ENCODE data around the gene SHOC1. TPM values are rescaled to one million over a fixed set of nuclear protein-coding genes. Genes with fewer than 3 reads are reported as not detected.
"Not testable (repeated sequence)": the region's sequence is repeated elsewhere in the genome, so short reads cannot be mapped to it uniquely, and the experiment has no call there.

Gene SHOC1
- polyA plus RNA-seq, 1 of the 3 experiments (the other 2 are of a cell fraction): not detected

GRCh38 chr9:111791821-111792220, 2.9 kb downstream of the SHOC1 start:
- H3K4me3 ChIP-seq (ENCODE audit: low read depth in 2 of 2, low read length in 1 of 2); H3K9ac ChIP-seq; H2AFZ ChIP-seq (ENCODE audit: low read depth); H4K20me1 ChIP-seq (ENCODE audit: insufficient read depth); H3K36me3 ChIP-seq (replicated peaks in 1 of 2; ENCODE audit: control insufficient read depth in 1 of 2, insufficient read depth in 2 of 2, low read length in 1 of 2); H3K4me1 ChIP-seq (ENCODE audit: control insufficient read depth in 1 of 2, insufficient read depth in 2 of 2, low read depth in 1 of 2, low read length in 1 of 2); H3F3A ChIP-seq (replicated peaks; ENCODE audit: insufficient read depth); H3K79me2 ChIP-seq (ENCODE audit: insufficient read depth); H3K27ac ChIP-seq (ENCODE audit: low read depth in 2 of 2, low read length in 1 of 2); DNase-seq; H3K4me2 ChIP-seq; H3K9me2 ChIP-seq; H3K27me3 ChIP-seq (ENCODE audit: insufficient read depth); H3K9me3 ChIP-seq; CTCF ChIA-PET; POLR2A ChIA-PET: not testable (repeated sequence)
- WGBS (ENCODE audit: low lambda C conversion rate): 88% methylated on average over 1 of the region's 1 CpG

- CTCF ChIA-PET: no interaction called here
- H3K9me3 ChIP-seq: 0 out of 2 replicates have a peak, but pooled peaks cover 4% of the 10 kb centered on the region
- POLR2A ChIA-PET: no interaction called here
- no peak overlapping the region for H3K4me3 ChIP-seq (ENCODE audit: low read depth in 2 of 2, low read length in 1 of 2)
- no peaks in the 10 kb centered on the region for H3K9me2 ChIP-seq
- no peaks in the 10 kb centered on the region for H3K79me2 ChIP-seq (ENCODE audit: insufficient read depth)
- no peak overlapping the region for H3K4me2 ChIP-seq
- 90% methylated on average over 1 of the region's 1 CpG for WGBS (ENCODE audit: low lambda C conversion rate)
- TF ChIP-seq MXI1 (IDR thresholded peaks at IDR 0.05; ENCODE audit: low read depth, low read length) (no peak), REST (IDR thresholded peaks at IDR 0.05; ENCODE audit: low read depth, low read length) (no peak), SMC3 (IDR thresholded peaks at IDR 0.05; ENCODE audit: low read depth, low read length) (no peak), SIN3A (IDR thresholded peaks at IDR 0.05; ENCODE audit: borderline replicate concordance, low read depth, low read length) (no peak), RFX5 (IDR thresholded peaks at IDR 0.05; ENCODE audit: low read length) (no peak), RCOR1 (IDR thresholded peaks at IDR 0.05; ENCODE audit: low read length) (no peak), POLR2AphosphoS5 (IDR thresholded peaks at IDR 0.05; ENCODE audit: low read depth, low read length) (no peak), FOXJ3 (CRISPR knock-in tag; IDR thresholded peaks at IDR 0.05) (no peak), NRF1 (IDR thresholded peaks at IDR 0.05; ENCODE audit: low read depth, low read length) (no peak), USF2 (IDR thresholded peaks at IDR 0.05; ENCODE audit: borderline replicate concordance, low read depth, low read length) (no peak), TAF1 (IDR thresholded peaks at IDR 0.05; ENCODE audit: borderline replicate concordance, low read depth, low read length) (no peak), TEAD4 (IDR thresholded peaks at IDR 0.05; ENCODE audit: borderline replicate concordance, insufficient read depth) (no peak), CHD2 (IDR thresholded peaks at IDR 0.05; ENCODE audit: low read length, partially characterized antibody) (no peak), USF1 (IDR thresholded peaks at IDR 0.05; ENCODE audit: borderline replicate concordance, low read depth) (no peak), YY1 (IDR thresholded peaks at IDR 0.05; ENCODE audit: low read depth) (no peak)
- TF ChIP-seq, protein P1, sequence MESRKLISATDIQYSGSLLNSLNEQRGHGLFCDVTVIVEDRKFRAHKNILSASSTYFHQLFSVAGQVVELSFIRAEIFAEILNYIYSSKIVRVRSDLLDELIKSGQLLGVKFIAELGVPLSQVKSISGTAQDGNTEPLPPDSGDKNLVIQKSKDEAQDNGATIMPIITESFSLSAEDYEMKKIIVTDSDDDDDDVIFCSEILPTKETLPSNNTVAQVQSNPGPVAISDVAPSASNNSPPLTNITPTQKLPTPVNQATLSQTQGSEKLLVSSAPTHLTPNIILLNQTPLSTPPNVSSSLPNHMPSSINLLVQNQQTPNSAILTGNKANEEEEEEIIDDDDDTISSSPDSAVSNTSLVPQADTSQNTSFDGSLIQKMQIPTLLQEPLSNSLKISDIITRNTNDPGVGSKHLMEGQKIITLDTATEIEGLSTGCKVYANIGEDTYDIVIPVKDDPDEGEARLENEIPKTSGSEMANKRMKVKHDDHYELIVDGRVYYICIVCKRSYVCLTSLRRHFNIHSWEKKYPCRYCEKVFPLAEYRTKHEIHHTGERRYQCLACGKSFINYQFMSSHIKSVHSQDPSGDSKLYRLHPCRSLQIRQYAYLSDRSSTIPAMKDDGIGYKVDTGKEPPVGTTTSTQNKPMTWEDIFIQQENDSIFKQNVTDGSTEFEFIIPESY (IDR thresholded peaks at IDR 0.05; ENCODE audit: borderline replicate concordance, low read depth): no peak
- TF ChIP-seq, protein P2, sequence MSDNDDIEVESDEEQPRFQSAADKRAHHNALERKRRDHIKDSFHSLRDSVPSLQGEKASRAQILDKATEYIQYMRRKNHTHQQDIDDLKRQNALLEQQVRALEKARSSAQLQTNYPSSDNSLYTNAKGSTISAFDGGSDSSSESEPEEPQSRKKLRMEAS (IDR thresholded peaks at IDR 0.05; ENCODE audit: low read depth): no peak
- H4K20me1 ChIP-seq (ENCODE audit: insufficient read depth): no peaks in the 10 kb centered on the region
- no peaks in the 10 kb centered on the region for H3F3A ChIP-seq (replicated peaks; ENCODE audit: insufficient read depth)
- H3K9ac ChIP-seq: no peak overlapping the region
- H3K4me1 ChIP-seq (ENCODE audit: control insufficient read depth in 1 of 2, insufficient read depth in 2 of 2, low read depth in 1 of 2, low read length in 1 of 2): no peaks in the 10 kb centered on the region
- no peak for DNase-seq
- H2AFZ ChIP-seq (ENCODE audit: low read depth): no peak overlapping the region
- no peaks in the 10 kb centered on the region for H3K27me3 ChIP-seq (ENCODE audit: insufficient read depth)
- H3K27ac ChIP-seq (ENCODE audit: low read depth in 2 of 2, low read length in 1 of 2): no peak overlapping the region
- no peaks in the 10 kb centered on the region for H3K36me3 ChIP-seq (replicated peaks in 1 of 2; ENCODE audit: control insufficient read depth in 1 of 2, insufficient read depth in 2 of 2, low read length in 1 of 2)
Observed at GRCh38 chr9:111789881-111790280, 4.9 kb downstream of the SHOC1 start.
